ENCODE measurements around the gene TDRD10. TPM values are rescaled to one million over a fixed set of nuclear protein-coding genes. Genes with fewer than 3 reads are reported as not detected.

Gene TDRD10
- total RNA-seq, 1 donor from 2014 or later, result not detected

GRCh38 chr1:154577346-154578057 lies 75.5 kb downstream of the TDRD10 start:
- no peaks in the 10 kb centered on the region for H3K79me2 ChIP-seq (ENCODE audit: insufficient read depth, low read length)
- TF ChIP-seq CTCF (IDR thresholded peaks at IDR 0.05; ENCODE audit: insufficient read depth, low read depth, low read length) (no peak), EZH2 (IDR thresholded peaks at IDR 0.05; ENCODE audit: insufficient read depth, low read length) (no peak)
- H3K4me1 Mint-ChIP-seq (ENCODE audit: low read depth, unreplicated experiment), result peaks cover 15% of the 10 kb centered on the region
- H3K4me1 ChIP-seq (ENCODE audit: insufficient read depth, low read length), result no peaks in the 10 kb centered on the region
- no peak overlapping the region for H3K27ac ChIP-seq (ENCODE audit: low read depth, low read length)
- H3K4me3 Mint-ChIP-seq (ENCODE audit: unreplicated experiment), result no peak overlapping the region
- DNase-seq (ENCODE audit: low read depth) (no peak), FAIRE-seq (no peak)
- H3K36me3 Mint-ChIP-seq (ENCODE audit: low read depth, unreplicated experiment), result peaks cover 39% of the 10 kb centered on the region
- H4K20me1 ChIP-seq (ENCODE audit: insufficient read depth, low read length), result peaks cover 40% of the 10 kb centered on the region
- no peaks in the 10 kb centered on the region for H3K27me3 Mint-ChIP-seq (ENCODE audit: low read depth, unreplicated experiment)
- no peaks in the 10 kb centered on the region for H3K9me3 Mint-ChIP-seq (ENCODE audit: unreplicated experiment)
- H3K9ac ChIP-seq (ENCODE audit: low read length), result no peak overlapping the region
- no peak overlapping the region for H3K4me2 ChIP-seq (ENCODE audit: low read length)
- peaks cover 29% of the 10 kb centered on the region for H3K36me3 ChIP-seq (ENCODE audit: insufficient read depth, low read length)
- H3K4me3 ChIP-seq (ENCODE audit: insufficient read depth, low read depth, low read length), result no peak overlapping the region
- H3K27ac Mint-ChIP-seq (ENCODE audit: unreplicated experiment), result no peak overlapping the region
- no peak overlapping the region for H2AFZ ChIP-seq (ENCODE audit: low read depth, low read length)
- no peaks in the 10 kb centered on the region for H3K9me3 ChIP-seq (ENCODE audit: insufficient read depth, low read depth, low read length)
- H3K27me3 ChIP-seq (ENCODE audit: insufficient read depth, low read length), result peaks cover 3% of the 10 kb centered on the region

GRCh38 chr1:154578058-154578418 lies 76.0 kb downstream of the TDRD10 start:
- H4K20me1 ChIP-seq (ENCODE audit: insufficient read depth, low read length), result peaks cover 45% of the 10 kb centered on the region
- no peak overlapping the region for H3K4me2 ChIP-seq (ENCODE audit: low read length)
- H3K9me3 Mint-ChIP-seq (ENCODE audit: unreplicated experiment), result no peaks in the 10 kb centered on the region
- peaks cover 3% of the 10 kb centered on the region for H3K27me3 ChIP-seq (ENCODE audit: insufficient read depth, low read length)
- peaks cover 21% of the 10 kb centered on the region for H3K4me1 Mint-ChIP-seq (ENCODE audit: low read depth, unreplicated experiment)
- H3K4me1 ChIP-seq (ENCODE audit: insufficient read depth, low read length), result no peaks in the 10 kb centered on the region
- no peaks in the 10 kb centered on the region for H3K9me3 ChIP-seq (ENCODE audit: insufficient read depth, low read depth, low read length)
- H3K36me3 Mint-ChIP-seq (ENCODE audit: low read depth, unreplicated experiment), result peaks cover 39% of the 10 kb centered on the region
- H3K27me3 Mint-ChIP-seq (ENCODE audit: low read depth, unreplicated experiment), result no peaks in the 10 kb centered on the region
- peaks cover 35% of the 10 kb centered on the region for H3K36me3 ChIP-seq (ENCODE audit: insufficient read depth, low read length)
- DNase-seq (ENCODE audit: low read depth) (no peak), FAIRE-seq (no peak)
- H3K27ac ChIP-seq (ENCODE audit: low read depth, low read length), result no peak overlapping the region
- no peak overlapping the region for H3K9ac ChIP-seq (ENCODE audit: low read length)
- TF ChIP-seq CTCF (IDR thresholded peaks at IDR 0.05; ENCODE audit: insufficient read depth, low read depth, low read length), result no peak
- no peak overlapping the region for H2AFZ ChIP-seq (ENCODE audit: low read depth, low read length)
- H3K27ac Mint-ChIP-seq (ENCODE audit: unreplicated experiment), result no peak overlapping the region
- no peak overlapping the region for H3K4me3 Mint-ChIP-seq (ENCODE audit: unreplicated experiment)
- H3K4me3 ChIP-seq (ENCODE audit: insufficient read depth, low read depth, low read length), result no peak overlapping the region
- H3K79me2 ChIP-seq (ENCODE audit: insufficient read depth, low read length), result no peaks in the 10 kb centered on the region

GRCh38 chr1:154579374-154579773 lies 77.4 kb downstream of the TDRD10 start:
- peaks cover 32% of the 10 kb centered on the region for H3K4me1 Mint-ChIP-seq (ENCODE audit: low read depth, unreplicated experiment)
- H3K4me3 ChIP-seq (ENCODE audit: insufficient read depth, low read depth, low read length), result no peak overlapping the region
- no peaks in the 10 kb centered on the region for H3K4me1 ChIP-seq (ENCODE audit: insufficient read depth, low read length)
- peaks cover 54% of the 10 kb centered on the region for H4K20me1 ChIP-seq (ENCODE audit: insufficient read depth, low read length)
- no peak for TF ChIP-seq CTCF (IDR thresholded peaks at IDR 0.05; ENCODE audit: insufficient read depth, low read depth, low read length)
- TF ChIP-seq EZH2 (IDR thresholded peaks at IDR 0.05; ENCODE audit: insufficient read depth, low read length), result no peak
- peaks cover 48% of the 10 kb centered on the region for H3K36me3 ChIP-seq (ENCODE audit: insufficient read depth, low read length)
- no peaks in the 10 kb centered on the region for H3K9me3 Mint-ChIP-seq (ENCODE audit: unreplicated experiment)
- no peak overlapping the region for H3K9ac ChIP-seq (ENCODE audit: low read length)
- H3K9me3 ChIP-seq (ENCODE audit: insufficient read depth, low read depth, low read length), result no peaks in the 10 kb centered on the region
- DNase-seq (ENCODE audit: low read depth) (no peak), FAIRE-seq (no peak)
- no peak overlapping the region for H3K4me3 Mint-ChIP-seq (ENCODE audit: unreplicated experiment)
- no peak overlapping the region for H3K27ac Mint-ChIP-seq (ENCODE audit: unreplicated experiment)
- H2AFZ ChIP-seq (ENCODE audit: low read depth, low read length), result no peak overlapping the region
- no peaks in the 10 kb centered on the region for H3K27me3 Mint-ChIP-seq (ENCODE audit: low read depth, unreplicated experiment)
- H3K36me3 Mint-ChIP-seq (ENCODE audit: low read depth, unreplicated experiment), result peaks cover 51% of the 10 kb centered on the region
- H3K27me3 ChIP-seq (ENCODE audit: insufficient read depth, low read length), result no peaks in the 10 kb centered on the region
- H3K79me2 ChIP-seq (ENCODE audit: insufficient read depth, low read length), result no peaks in the 10 kb centered on the region
- H3K4me2 ChIP-seq (ENCODE audit: low read length), result no peak overlapping the region
- H3K27ac ChIP-seq (ENCODE audit: low read depth, low read length), result no peak overlapping the region

Data from astrocyte (in vitro differentiated cells and primary cell).